GM08714 (cell line): ENCODE results near the gene CHST15.

Experiments used
- H3K4me3 ChIP-seq: fragments of 200-500 bp; sonication (Bioruptor generic); 2 replicates; pipeline ENCODE4 v1.5.1; 2014; ENCODE audit warnings: mild to moderate bottlenecking, low read length, inconsistent platforms
- ZNF274 ChIP-seq: IDR thresholded peaks from 2 replicates; pipeline ENCODE4 v1.6.1; 2012; ENCODE audit warnings: mild to moderate bottlenecking, low read depth, low read length

CHST15 gene

GRCh38 chr10:124001391-124002148, 91.8 kb downstream of the CHST15 start:
- no peak overlapping the region for H3K4me3 ChIP-seq
- no peak for TF ChIP-seq ZNF274

- no peak overlapping the region for H3K4me3 ChIP-seq
- no peak for TF ChIP-seq ZNF274
Measured at GRCh38 chr10:124000792-124001201, 92.6 kb downstream of the CHST15 start.

- TF ChIP-seq ZNF274: no peak
- no peak overlapping the region for H3K4me3 ChIP-seq
Measured at GRCh38 chr10:123999956-124000615, 93.3 kb downstream of the CHST15 start.

- no peak overlapping the region for H3K4me3 ChIP-seq
- no peak for TF ChIP-seq ZNF274
Measured at GRCh38 chr10:123999261-123999660, 94.1 kb downstream of the CHST15 start.

GRCh38 chr10:123998197-123999141, 94.9 kb downstream of the CHST15 start:
- H3K4me3 ChIP-seq: no peak overlapping the region
- TF ChIP-seq ZNF274: no peak

- H3K4me3 ChIP-seq: no peak overlapping the region
- TF ChIP-seq ZNF274: no peak
Measured at GRCh38 chr10:123997486-123998196, 95.8 kb downstream of the CHST15 start.

GRCh38 chr10:123997013-123997412, 96.4 kb downstream of the CHST15 start:
- no peak overlapping the region for H3K4me3 ChIP-seq
- no peak for TF ChIP-seq ZNF274

- no peak for TF ChIP-seq ZNF274
- H3K4me3 ChIP-seq: no peak overlapping the region
Measured at GRCh38 chr10:123996302-123996701, 97.1 kb downstream of the CHST15 start.

GRCh38 chr10:123995461-123996131, 97.8 kb downstream of the CHST15 start:
- no peak for TF ChIP-seq ZNF274
- no peak overlapping the region for H3K4me3 ChIP-seq

- no peak overlapping the region for H3K4me3 ChIP-seq
- no peak for TF ChIP-seq ZNF274
Measured at GRCh38 chr10:123995082-123995460, 98.3 kb downstream of the CHST15 start.

- TF ChIP-seq ZNF274: no peak
- H3K4me3 ChIP-seq: no peak overlapping the region
Measured at GRCh38 chr10:123994417-123995081, 98.8 kb downstream of the CHST15 start.

GRCh38 chr10:123993534-123994416, 99.6 kb downstream of the CHST15 start:
- TF ChIP-seq ZNF274: no peak
- H3K4me3 ChIP-seq: no peak overlapping the region
